Right lobe of liver (tissue), 6 donors: ENCODE results near the gene BEND4. TPM values are rescaled to one million over a fixed set of nuclear protein-coding genes. Genes with fewer than 3 reads are reported as not detected.
A peak's percentile ranks its signal among the peaks of the same experiment; 100 is the strongest.

Experiments
- ATAC-seq, 4 donors: fragments of 200-7000 bp; cut with Tn5 transposase; one replicate each; pipeline ENCODE4 v1.9.1; 2020; ENCODE audit warnings: mild to moderate bottlenecking in 4 of 4, moderate library complexity in 4 of 4
- DNase-seq, 3 donors: peaks; one replicate each; pipeline ENCODE4 v3.0.0-alpha.2; 2020
- H3K27ac ChIP-seq, 3 donors: fragments of 200-600 bp; one replicate each; pipeline ENCODE4 v1.8.0; 2022
- H3K27me3 ChIP-seq, 2 donors: fragments of 200-600 bp; one replicate each; pipeline ENCODE4 v1.8.0; 2022
- H3K36me3 ChIP-seq, 4 donors: fragments of 200-600 bp; sonication (generic) in 1 of 4; one replicate each; pipeline versions ENCODE4 v1.5.1 to v1.8.0; 2017 to 2022; ENCODE audit warnings: control low read depth in 1 of 4
- H3K4me1 ChIP-seq, 4 donors: fragments of 200-600 bp; sonication (generic) in 1 of 4; one replicate each; pipeline versions ENCODE4 v1.5.1 to v1.8.0; 2017 to 2022; ENCODE audit warnings: control low read depth in 1 of 4
- H3K4me3 ChIP-seq, 3 donors: fragments of 200-600 bp; one replicate each; pipeline ENCODE4 v1.8.0; 2022
- H3K9me3 ChIP-seq, 4 donors: fragments of 200-600 bp; sonication (generic) in 1 of 4; one replicate each; pipeline versions ENCODE4 v1.5.1 to v1.8.0; 2017 to 2022; ENCODE audit warnings: control low read depth in 1 of 4
- POLR2A ChIP-seq: fragments of 450-650 bp; IDR thresholded peaks from one replicate; pipeline ENCODE4 v1.6.1; 2017; ENCODE audit warnings: antibody characterized with exemption, mild to moderate bottlenecking
- WGBS: methylation state at CpG from one replicate; pipeline ENCODE4 v1.1.6; 2018; ENCODE audit warnings: low coverage, low lambda C conversion rate; ENCODE audit not compliant: insufficient coverage; ENCODE audit errors: missing lambda C conversion rate; 5-methylcytosine and 5-hydroxymethylcytosine counted together
- intact Hi-C, 2 donors: fragments of 100-400 bp; cut with DNase I; formaldehyde crosslinking; loops; one replicate each; pipeline versions ENCODE4 v1.11.2 to v1.14.1; 2022
- total RNA-seq, 6 experiments: library from RNA; depleted of rRNA in 2 of 6; stranded (reverse); fragments of >200 nt in 2 of 6; fragmentation: NEBNext Ultra II Directional in 3 of 6; extraction: Animal tissue kit (Norgen Biotek cat#: 25700) in 3 of 6; gene quantifications; one replicate each; pipeline versions ENCODE4 v1.1.0 to v1.2.4, GENCODE V29; 2016 to 2023
- TF ChIP-seq, protein P1 (sequence below), 4 donors: fragments of 200-600 bp in 3 of 4; fragments of 450-650 bp in 1 of 4; IDR thresholded peaks; one replicate each; pipeline versions ENCODE4 v1.5.1 to v1.8.0; 2016 to 2022; ENCODE audit warnings: antibody characterized with exemption in 4 of 4, mild to moderate bottlenecking in 2 of 4
- donor health status: DM: no; HTN: yes; CAD: no.
- donor health status: DM: no; HTN: no; CAD: no.
- donor health status: DM: no; HTN: no; CAD: no.
- donor health status: DM: no; HTN: yes; CAD: no.
- donor health status: DM: no; HTN: yes; CAD: no.

BEND4 gene
- total RNA-seq, 6 experiments from 2014 or later, result 0.04 to 0.31 (median 0.13) TPM

DNA sequence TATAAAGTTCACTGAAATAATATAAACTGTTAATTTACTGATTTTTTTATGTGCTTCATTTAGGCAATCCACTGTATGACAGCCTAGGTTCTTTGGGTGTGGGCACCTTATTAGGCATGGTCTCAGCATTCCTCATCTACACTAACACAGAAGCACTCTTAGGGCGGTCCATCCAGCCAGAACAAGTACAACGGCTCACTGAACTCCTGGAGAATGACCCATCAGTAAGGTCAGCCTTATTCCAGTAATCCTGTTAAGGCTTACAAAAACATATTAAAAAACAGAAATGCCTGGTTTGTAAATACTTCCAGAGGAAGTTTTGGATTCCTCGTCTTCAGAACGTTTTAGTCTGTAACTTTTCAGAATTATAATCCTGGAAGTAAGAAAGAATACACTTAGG, 82.0 kb downstream of the BEND4 start:
- Histone ChIP-seq H3K27ac (no peak overlapping the region), H3K9me3 (no peaks in the 10 kb centered on the region), H3K4me3 (no peak overlapping the region), H3K27me3 (no peaks in the 10 kb centered on the region), H3K36me3 (peaks cover 0 to 10% (median 2%) of the 10 kb centered on the region in 4 donors), H3K4me1 (no peaks in the 10 kb centered on the region)
- WGBS, result 84% methylated on average over 4 of the region's 4 CpGs
- intact Hi-C loops, result no loop called here
- DNase-seq (no peak), ATAC-seq (peak in 1 of 4 donors; percentile 29)
- TF ChIP-seq POLR2A, result no peak
- TF ChIP-seq, protein P1, sequence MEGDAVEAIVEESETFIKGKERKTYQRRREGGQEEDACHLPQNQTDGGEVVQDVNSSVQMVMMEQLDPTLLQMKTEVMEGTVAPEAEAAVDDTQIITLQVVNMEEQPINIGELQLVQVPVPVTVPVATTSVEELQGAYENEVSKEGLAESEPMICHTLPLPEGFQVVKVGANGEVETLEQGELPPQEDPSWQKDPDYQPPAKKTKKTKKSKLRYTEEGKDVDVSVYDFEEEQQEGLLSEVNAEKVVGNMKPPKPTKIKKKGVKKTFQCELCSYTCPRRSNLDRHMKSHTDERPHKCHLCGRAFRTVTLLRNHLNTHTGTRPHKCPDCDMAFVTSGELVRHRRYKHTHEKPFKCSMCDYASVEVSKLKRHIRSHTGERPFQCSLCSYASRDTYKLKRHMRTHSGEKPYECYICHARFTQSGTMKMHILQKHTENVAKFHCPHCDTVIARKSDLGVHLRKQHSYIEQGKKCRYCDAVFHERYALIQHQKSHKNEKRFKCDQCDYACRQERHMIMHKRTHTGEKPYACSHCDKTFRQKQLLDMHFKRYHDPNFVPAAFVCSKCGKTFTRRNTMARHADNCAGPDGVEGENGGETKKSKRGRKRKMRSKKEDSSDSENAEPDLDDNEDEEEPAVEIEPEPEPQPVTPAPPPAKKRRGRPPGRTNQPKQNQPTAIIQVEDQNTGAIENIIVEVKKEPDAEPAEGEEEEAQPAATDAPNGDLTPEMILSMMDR (IDR thresholded peaks at IDR 0.05), result no peak

DNA sequence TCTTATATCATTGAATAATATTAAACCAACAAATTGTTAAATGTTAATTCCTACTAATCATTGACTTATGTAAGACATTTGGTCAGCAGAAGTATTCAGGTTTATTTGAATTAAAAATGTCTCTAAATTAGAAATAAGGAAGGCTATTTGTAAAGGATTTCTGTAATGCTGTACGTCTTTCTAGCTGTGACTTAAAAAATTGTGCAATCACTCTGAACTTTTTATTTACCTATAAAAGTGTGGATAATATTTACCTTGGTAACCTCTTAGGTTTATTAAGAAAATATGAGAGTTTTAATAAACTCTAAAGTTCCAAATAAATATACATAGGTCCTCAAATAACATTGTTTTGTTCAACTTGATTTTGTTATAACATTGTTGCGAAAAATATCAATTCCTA, 85.2 kb downstream of the BEND4 start:
- DNase-seq (no peak), ATAC-seq (no peak)
- Histone ChIP-seq H3K36me3 (peaks cover 0 to 21% (median 2%) of the 10 kb centered on the region in 4 donors), H3K9me3 (no peaks in the 10 kb centered on the region), H3K4me3 (no peak overlapping the region), H3K27ac (no peak overlapping the region), H3K4me1 (no peaks in the 10 kb centered on the region), H3K27me3 (no peaks in the 10 kb centered on the region)
- intact Hi-C loops, result no loop called here
- 50% methylated on average over 2 of the region's 2 CpGs for WGBS
- TF ChIP-seq, protein P1 (IDR thresholded peaks at IDR 0.05), result no peak
- TF ChIP-seq POLR2A, result no peak

DNA sequence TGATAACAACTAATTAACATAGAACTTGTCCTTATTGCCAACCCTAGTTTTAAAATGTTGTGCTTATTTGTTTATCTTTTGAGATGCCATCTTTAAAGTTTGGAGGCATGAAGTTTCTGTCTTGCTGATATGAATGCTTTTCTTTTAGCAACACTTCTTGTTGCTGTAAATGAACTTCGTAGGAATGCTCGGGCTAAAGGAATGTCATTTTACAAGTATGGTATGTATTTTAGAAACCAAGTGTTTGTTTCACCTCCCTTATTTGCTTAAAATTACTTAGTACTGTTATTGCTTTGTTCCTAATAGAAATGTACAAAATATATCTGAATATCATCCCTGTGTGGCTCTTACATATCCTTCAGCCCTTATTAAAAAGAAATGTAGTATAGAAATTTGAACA, 86.1 kb downstream of the BEND4 start:
- no peak for ATAC-seq
- DNase-seq, result no peak
- Histone ChIP-seq H3K27me3 (no peaks in the 10 kb centered on the region), H3K4me3 (no peak overlapping the region), H3K27ac (no peak overlapping the region), H3K9me3 (no peaks in the 10 kb centered on the region), H3K4me1 (no peaks in the 10 kb centered on the region), H3K36me3 (peaks cover 0 to 21% (median 2%) of the 10 kb centered on the region in 4 donors)
- intact Hi-C loops, result no loop called here
- TF ChIP-seq POLR2A, result no peak
- TF ChIP-seq, protein P1 (IDR thresholded peaks at IDR 0.05), result no peak
- 100% methylated on average over 2 of the region's 2 CpGs for WGBS

Other genes starting within 250 kb of the BEND4 start
- gene TMEM33, start 217.2 kb downstream of the BEND4 start, total RNA-seq, result 10 to 100 TPM; 48.9 to 82.7 (median 60.8) TPM
- gene DCAF4L1, start 170.9 kb downstream of the BEND4 start, total RNA-seq, result under 1 TPM; 0.04 to 0.31 (median 0.15) TPM
- 10 to 100 TPM; 23.2 to 34.1 (median 25.6) TPM for gene SLC30A9, start 162.1 kb downstream of the BEND4 start, total RNA-seq
- gene SHISA3, start 244.8 kb upstream of the BEND4 start, total RNA-seq, result under 1 TPM; 0.12 to 0.69 (median 0.36) TPM